Kidney epithelial cell (primary cell): Measurements from ENCODE around the gene FAM131C. TPM values are rescaled to one million over a fixed set of nuclear protein-coding genes. Genes with fewer than 3 reads are reported as not detected.

Experiments used
- DNase-seq: peaks from one replicate; pipeline ENCODE4 v3.0.0-alpha.2; 2010; ENCODE audit warnings: low read depth
- H3K27me3 ChIP-seq: 2 replicates; pipeline ENCODE4 v1.6.0; 2011; ENCODE audit warnings: low read length; ENCODE audit not compliant: control insufficient read depth, insufficient read depth
- H3K36me3 ChIP-seq: 2 replicates; pipeline ENCODE4 v1.5.1; 2011; ENCODE audit warnings: low read length; ENCODE audit not compliant: control insufficient read depth, insufficient read depth
- H3K4me3 ChIP-seq: 2 replicates; pipeline ENCODE4 v1.5.1; 2011; ENCODE audit warnings: low read depth, mild to moderate bottlenecking, control low read depth, low read length
- total RNA-seq: library from RNA; depleted of rRNA; stranded (reverse); fragments of >200 nt; gene quantifications from 2 replicates; pipeline ENCODE4 v1.2.3, GENCODE V29; 2015
- TF ChIP-seq, protein P1 (sequence below): IDR thresholded peaks from 2 replicates; pipeline ENCODE4 v1.5.1; 2011; ENCODE audit warnings: mild to moderate bottlenecking, moderate library complexity, low read length, control low read depth, inconsistent platforms; ENCODE audit not compliant: insufficient read depth, poor library complexity, severe bottlenecking

The FAM131C gene
- total RNA-seq, 1 donor from 2014 or later = 0.46 TPM

- Histone ChIP-seq H3K27me3 (no peaks in the 10 kb centered on the region), H3K36me3 (no peaks in the 10 kb centered on the region), H3K4me3 (no peak overlapping the region)
- TF ChIP-seq, protein P1, sequence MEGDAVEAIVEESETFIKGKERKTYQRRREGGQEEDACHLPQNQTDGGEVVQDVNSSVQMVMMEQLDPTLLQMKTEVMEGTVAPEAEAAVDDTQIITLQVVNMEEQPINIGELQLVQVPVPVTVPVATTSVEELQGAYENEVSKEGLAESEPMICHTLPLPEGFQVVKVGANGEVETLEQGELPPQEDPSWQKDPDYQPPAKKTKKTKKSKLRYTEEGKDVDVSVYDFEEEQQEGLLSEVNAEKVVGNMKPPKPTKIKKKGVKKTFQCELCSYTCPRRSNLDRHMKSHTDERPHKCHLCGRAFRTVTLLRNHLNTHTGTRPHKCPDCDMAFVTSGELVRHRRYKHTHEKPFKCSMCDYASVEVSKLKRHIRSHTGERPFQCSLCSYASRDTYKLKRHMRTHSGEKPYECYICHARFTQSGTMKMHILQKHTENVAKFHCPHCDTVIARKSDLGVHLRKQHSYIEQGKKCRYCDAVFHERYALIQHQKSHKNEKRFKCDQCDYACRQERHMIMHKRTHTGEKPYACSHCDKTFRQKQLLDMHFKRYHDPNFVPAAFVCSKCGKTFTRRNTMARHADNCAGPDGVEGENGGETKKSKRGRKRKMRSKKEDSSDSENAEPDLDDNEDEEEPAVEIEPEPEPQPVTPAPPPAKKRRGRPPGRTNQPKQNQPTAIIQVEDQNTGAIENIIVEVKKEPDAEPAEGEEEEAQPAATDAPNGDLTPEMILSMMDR = no peak
- no peak for DNase-seq
Measured at GRCh38 chr1:16010837-16011236, 62.6 kb downstream of the FAM131C start.

DNA sequence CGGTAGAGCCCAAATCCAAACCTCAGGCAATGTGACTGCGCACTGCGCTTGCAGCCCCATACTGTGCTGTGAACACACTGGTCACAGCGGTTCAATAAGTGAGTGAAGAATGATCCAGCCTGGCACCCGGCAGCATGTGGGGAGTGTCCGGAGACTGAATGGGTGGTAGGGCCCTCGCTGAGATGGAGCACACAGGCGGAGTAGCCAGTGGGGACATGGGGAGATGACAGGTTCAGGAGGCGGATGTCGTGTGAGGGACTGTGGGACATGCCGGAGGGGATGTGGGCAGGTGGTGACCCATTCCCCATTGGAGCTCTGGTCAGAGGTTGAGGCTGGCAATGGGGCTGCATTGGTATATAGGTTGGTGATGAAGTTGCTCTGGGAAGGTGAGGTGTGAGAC, 63.8 kb downstream of the FAM131C start:
- Histone ChIP-seq H3K36me3 (no peaks in the 10 kb centered on the region), H3K4me3 (no peak overlapping the region), H3K27me3 (peaks cover 3% of the 10 kb centered on the region)
- TF ChIP-seq, protein P1 = no peak
- DNase-seq = no peak

DNA sequence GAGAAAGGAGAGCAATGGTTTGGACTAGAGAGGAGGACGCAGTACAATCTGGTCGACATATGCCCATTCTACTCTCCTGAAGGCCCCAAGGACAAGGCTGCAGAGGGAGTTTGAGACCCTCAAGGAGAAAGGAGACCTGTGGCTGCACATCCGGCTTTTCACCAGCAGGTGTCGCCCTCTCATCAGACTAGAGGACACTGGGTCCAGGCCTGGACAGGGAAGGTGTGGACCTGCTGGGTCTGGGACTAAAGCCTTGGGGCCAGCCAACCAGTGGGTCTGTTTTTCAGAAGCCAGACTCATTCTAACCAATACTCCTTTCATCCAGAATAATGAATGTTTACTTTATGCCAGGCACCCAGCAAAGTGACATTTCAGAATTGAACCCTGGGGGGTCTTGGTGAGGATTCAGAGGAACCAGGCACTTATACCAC, 64.4 kb downstream of the FAM131C start:
- TF ChIP-seq, protein P1 = peak; percentile 97

More for the DNA sequence above, 64.4 kb downstream of the FAM131C start:
- no peak overlapping the region for H3K4me3 ChIP-seq
- DNase-seq = no peak
- H3K36me3 ChIP-seq = no peaks in the 10 kb centered on the region
- peaks cover 3% of the 10 kb centered on the region for H3K27me3 ChIP-seq

Other genes with a start within 250 kb of the FAM131C start
- gene SPEN, start 225.9 kb downstream of the FAM131C start, total RNA-seq = 24.0 and 29.1 TPM in 2 replicates
- gene ZBTB17, start 97.5 kb downstream of the FAM131C start, total RNA-seq = 24.1 and 33.8 TPM in 2 replicates
- not detected in 2 replicates for gene SRARP, start 69.4 kb downstream of the FAM131C start, total RNA-seq
- 0.07 TPM in 1 of 2 replicates, not detected in the other for gene HSPB7, start 55.6 kb downstream of the FAM131C start, total RNA-seq
- not detected in 2 replicates for gene CLCNKA, start 51.6 kb downstream of the FAM131C start, total RNA-seq
- gene CLCNKB, start 29.9 kb downstream of the FAM131C start, total RNA-seq = 0.50 and 1.6 TPM in 2 replicates
- 211 and 234 TPM in 2 replicates for gene EPHA2, start 82.4 kb upstream of the FAM131C start, total RNA-seq
- gene ARHGEF19, start 139.0 kb upstream of the FAM131C start, total RNA-seq = 2.7 and 5.6 TPM in 2 replicates
- 3.5 and 7.6 TPM in 2 replicates for gene CPLANE2, start 163.5 kb upstream of the FAM131C start, total RNA-seq